Activated T-cell treated with anti-CD3 and anti-CD28 coated beads, Interleukin-2, amount 50 U/mL, for 72 hours (primary cell): ENCODE data around the gene ENTPD5. TPM values are rescaled to one million over a fixed set of nuclear protein-coding genes. Genes with fewer than 3 reads are reported as not detected.
A peak's percentile ranks its signal among the peaks of the same experiment; 100 is the strongest.
"Not testable (repeated sequence)": the region's sequence is repeated elsewhere in the genome, so short reads cannot be mapped to it uniquely, and the experiment has no call there.

Experiments
- ATAC-seq, 2 donors: fragments of 150-1000 bp; cut with Tn5 transposase; replicated peaks in 1 of 2; 2 replicates each; pipeline ENCODE4 v1.10.0; 2021; ENCODE audit warnings: moderate library complexity in 2 of 2, mild to moderate bottlenecking in 1 of 2
- DNase-seq, 2 donors: peaks; one replicate each; pipeline ENCODE4 v3.0.0; 2021 to 2022; ENCODE audit warnings: mixed read lengths in 1 of 2
- H3K27ac Mint-ChIP-seq: one replicate; pipeline ENCODE4 v1.8.0; 2022; ENCODE audit warnings: mild to moderate bottlenecking, moderate library complexity, mixed read lengths
- H3K27me3 Mint-ChIP-seq: one replicate; pipeline ENCODE4 v1.8.0; 2022; ENCODE audit warnings: low read depth, mixed read lengths
- H3K36me3 Mint-ChIP-seq, 2 donors: one replicate each; pipeline ENCODE4 v1.8.0; 2022; ENCODE audit warnings: mixed read lengths in 2 of 2, mild to moderate bottlenecking in 1 of 2; ENCODE audit not compliant: insufficient read depth in 2 of 2
- H3K4me1 Mint-ChIP-seq: one replicate; pipeline ENCODE4 v1.8.0; 2022; ENCODE audit warnings: low read depth, mixed read lengths
- H3K4me3 Mint-ChIP-seq, 2 donors: one replicate each; pipeline ENCODE4 v1.8.0; 2022; ENCODE audit warnings: mild to moderate bottlenecking in 2 of 2, mixed read lengths in 2 of 2, moderate library complexity in 2 of 2
- H3K9me3 Mint-ChIP-seq, 2 donors: one replicate each; pipeline ENCODE4 v1.8.0; 2022; ENCODE audit warnings: mixed read lengths in 2 of 2
- total RNA-seq, 2 donors: library from RNA; stranded (reverse); gene quantifications; one replicate each; pipeline ENCODE4 v1.2.3, GENCODE V29; 2022

Gene ENTPD5
- total RNA-seq, 2 donors from 2014 or later: 10.9 to 11.7 TPM

DNA sequence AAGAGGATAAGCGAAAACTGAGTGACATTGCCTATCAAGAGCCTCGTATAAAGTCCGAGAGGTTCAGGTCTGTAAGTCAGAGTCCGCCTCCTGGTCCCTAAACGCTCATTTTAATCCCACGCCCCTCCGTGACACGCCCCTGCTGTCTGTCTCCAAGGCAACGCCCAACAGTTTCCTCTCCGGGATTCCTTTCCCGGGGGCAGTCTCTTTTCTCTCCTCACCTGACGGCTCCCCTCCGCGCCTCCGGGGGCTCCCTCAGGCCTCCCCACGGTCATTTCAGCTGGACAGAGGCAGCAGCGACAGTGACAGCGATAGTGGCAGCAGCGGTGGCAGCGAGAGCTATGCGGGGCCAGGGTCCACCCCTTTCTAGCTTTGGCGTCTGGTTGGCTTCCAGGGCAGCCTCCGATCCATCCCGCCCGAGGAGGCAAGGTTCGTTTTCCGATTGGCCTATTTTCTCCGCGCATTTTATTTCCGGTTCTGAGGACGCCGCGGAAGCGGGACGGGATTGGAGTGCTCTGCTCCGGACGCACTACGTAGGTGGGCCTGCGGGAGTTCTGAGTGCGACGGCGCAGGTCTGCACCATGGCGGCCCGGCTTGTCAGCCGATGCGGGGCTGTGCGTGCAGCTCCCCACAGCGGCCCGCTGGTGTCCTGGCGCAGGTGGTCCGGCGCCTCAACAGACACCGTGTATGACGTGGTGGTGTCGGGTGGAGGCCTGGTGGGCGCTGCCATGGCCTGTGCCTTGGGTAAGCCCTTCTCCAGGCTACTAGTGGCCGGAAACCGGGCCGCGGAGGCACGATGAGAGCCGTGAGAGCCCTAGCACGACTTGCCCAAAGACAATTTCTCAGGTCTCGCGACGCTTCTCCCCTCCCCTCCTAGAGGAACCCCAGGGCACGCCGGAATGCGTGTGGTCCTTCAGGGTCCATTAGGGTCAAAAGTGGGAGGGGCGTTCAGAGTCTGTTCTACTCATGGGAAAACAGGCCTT is 69.0 kb downstream of the ENTPD5 start, which contains the start of the genes COQ6 and FAM161B:
COQ6 (plus strand) TSS at position 551 of the 983 bp plus-strand sequence; CDS start at position 582, 31 bp downstream.
FAM161B (minus strand) TSS at position 343 of the 983 bp plus-strand sequence; CDS start at position 275, 68 bp downstream.
- no peaks in the 10 kb centered on the region for H3K9me3 Mint-ChIP-seq
- ATAC-seq (peak; percentile 96), DNase-seq (peak; percentile 91 to 96)
- H3K4me3 Mint-ChIP-seq: peak within 1 kb of the TSS; percentile 95 to 98
- peaks cover 11% of the 10 kb centered on the region for H3K4me1 Mint-ChIP-seq
- H3K27me3 Mint-ChIP-seq: no peaks in the 10 kb centered on the region
- H3K27ac Mint-ChIP-seq: peak within 1 kb of the TSS; percentile 92
- no peaks in the 10 kb centered on the region for H3K36me3 Mint-ChIP-seq

DNA sequence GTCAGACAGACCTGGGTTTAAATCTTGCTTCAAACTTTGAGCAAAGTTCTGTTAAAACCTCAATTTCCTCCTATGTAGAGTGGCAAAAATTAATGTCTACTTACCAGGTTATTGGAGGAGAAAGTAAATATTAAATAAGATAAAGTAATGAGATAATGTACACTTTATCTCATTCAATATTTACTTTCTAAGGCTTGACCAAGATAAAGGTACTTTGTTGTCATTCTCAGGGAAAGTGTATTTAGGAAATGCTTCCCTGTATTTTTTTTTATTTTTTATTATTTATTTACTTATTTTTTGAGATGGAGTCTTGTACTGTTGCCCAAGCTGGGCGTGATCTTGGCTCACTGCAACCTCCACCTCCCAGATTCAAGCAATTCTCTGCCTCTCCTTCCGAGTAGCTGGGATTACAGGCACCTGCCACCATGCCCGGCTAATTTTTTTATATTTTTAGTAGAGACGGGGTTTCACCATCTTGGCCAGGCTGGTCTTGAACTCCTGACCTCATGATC is 73.9 kb downstream of the ENTPD5 start:
- Mint-ChIP-seq H3K27me3 (no peaks in the 10 kb centered on the region), H3K9me3 (no peaks in the 10 kb centered on the region), H3K27ac (no peak overlapping the region), H3K36me3 (no peaks in the 10 kb centered on the region), H3K4me3 (no peak overlapping the region), H3K4me1 (no peaks in the 10 kb centered on the region)
- ATAC-seq (no peak), DNase-seq (no peak)

DNA sequence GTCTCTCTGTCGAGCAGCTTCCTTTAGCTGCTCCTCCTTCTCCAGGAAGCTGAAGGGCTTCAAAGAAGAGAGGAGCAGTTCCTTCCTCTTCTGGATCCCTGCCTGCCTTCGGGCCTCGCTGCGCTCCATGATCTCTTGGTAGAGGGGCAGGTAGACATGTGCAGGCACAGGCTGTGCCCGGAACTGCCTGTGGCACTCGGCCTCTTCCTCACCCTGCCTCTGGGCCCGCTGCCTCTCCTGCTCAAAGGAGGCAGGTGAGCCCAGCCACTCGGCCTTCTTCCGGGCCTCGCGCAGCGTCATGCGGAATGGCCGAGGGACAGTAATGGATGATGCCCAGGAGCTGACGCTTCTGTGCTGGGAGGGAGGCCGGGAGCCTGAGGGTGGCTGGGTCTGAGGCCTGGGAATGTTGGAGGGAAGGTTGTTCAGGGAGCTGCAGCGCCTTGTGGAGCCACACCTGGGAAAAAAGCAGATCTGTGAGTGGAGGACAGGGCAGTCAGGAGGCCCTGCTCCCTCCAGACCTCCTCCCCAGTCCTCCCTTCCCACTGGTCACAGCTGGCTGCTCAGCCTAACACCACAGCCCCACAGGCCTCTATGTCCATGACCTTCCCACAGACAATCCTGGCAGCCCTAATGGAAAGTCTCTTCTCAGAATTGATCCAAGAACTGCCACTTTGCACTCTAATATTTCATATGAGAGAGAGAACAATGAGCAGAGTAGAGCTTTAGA is 74.5 kb downstream of the ENTPD5 start:
- H3K27ac Mint-ChIP-seq: no peak overlapping the region

DNA sequence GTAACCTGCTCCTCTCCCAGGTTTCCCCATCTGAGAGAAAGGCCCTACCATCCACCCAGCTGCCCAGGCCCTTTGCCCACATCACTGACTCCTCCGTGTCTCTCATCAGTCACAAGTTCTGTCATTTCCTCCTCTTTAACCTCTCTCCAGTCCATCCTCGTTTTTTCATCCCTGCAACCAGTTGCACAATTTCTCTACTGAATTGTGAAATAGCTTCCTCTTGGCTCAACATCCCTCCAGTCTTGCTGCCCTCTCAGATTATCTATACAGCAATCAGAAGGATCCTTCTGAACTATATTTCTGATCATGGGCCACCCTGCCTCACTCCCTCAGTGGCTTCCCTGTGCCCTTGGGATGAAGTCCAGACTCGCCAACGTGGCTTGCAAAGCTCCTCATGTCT is 76.0 kb downstream of the ENTPD5 start:
- ATAC-seq: no peak
- Mint-ChIP-seq H3K4me3 (no peak overlapping the region), H3K36me3 (no peaks in the 10 kb centered on the region), H3K9me3 (no peaks in the 10 kb centered on the region), H3K4me1 (no peaks in the 10 kb centered on the region), H3K27ac (peak overlapping the region; percentile 1), H3K27me3 (no peaks in the 10 kb centered on the region)
- no peak for DNase-seq

More for the DNA sequence above, 74.5 kb downstream of the ENTPD5 start:
- Mint-ChIP-seq H3K4me1 (no peaks in the 10 kb centered on the region), H3K27me3 (no peaks in the 10 kb centered on the region), H3K4me3 (no peak overlapping the region), H3K36me3 (no peaks in the 10 kb centered on the region), H3K9me3 (no peaks in the 10 kb centered on the region)
- no peak for DNase-seq
- no peak for ATAC-seq

DNA sequence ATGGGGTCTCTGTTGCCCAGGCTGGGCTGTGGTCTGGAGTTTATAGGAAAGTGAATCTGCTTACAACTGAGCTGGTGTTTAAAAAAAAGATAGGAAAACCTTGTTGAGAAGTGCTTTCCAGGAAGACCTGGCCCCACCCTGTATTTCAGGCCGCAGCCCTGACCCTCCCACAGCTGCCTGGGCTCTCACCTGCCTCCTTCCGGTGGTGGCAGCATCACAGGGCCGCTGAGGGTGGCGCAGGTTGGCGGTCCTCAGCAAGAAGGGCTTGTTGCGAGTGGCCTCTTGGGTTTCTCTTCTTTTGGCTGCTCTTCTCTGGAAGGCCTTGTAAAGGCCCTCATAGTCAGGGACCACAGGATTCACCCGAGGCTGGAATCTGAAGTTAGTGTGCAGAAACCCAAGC is 76.9 kb downstream of the ENTPD5 start:
- Mint-ChIP-seq H3K4me1 (no peaks in the 10 kb centered on the region), H3K9me3 (no peaks in the 10 kb centered on the region), H3K4me3 (no peak overlapping the region), H3K36me3 (no peaks in the 10 kb centered on the region), H3K27me3 (no peaks in the 10 kb centered on the region), H3K27ac (no peak overlapping the region)
- no peak for DNase-seq
- ATAC-seq: no peak

DNA sequence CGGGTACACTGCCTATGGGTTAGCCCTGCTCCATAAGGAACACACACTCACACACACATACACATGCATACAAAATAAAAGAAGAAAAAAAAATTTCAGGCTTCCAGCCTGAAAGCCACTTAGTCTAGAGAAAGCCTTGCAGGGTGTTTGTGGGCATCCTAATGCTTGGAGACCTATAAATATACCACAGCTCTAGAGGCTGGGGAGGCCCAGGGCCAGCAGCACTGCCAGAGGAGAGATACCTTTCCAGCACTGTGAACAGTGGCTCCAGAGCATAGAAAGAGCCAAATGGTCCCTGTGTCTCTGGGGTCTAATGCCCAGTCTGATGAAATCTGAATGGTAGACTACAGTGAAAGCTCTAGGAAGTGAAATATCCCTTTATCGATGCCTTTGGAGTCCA is 82.1 kb downstream of the ENTPD5 start:
- Mint-ChIP-seq H3K4me3 (no peak overlapping the region), H3K36me3 (peaks cover 0 to 7% of the 10 kb centered on the region in 2 donors), H3K27ac (peak overlapping the region; percentile 5), H3K4me1 (no peaks in the 10 kb centered on the region), H3K27me3 (no peaks in the 10 kb centered on the region), H3K9me3 (no peaks in the 10 kb centered on the region)
- ATAC-seq: no peak
- no peak for DNase-seq

DNA sequence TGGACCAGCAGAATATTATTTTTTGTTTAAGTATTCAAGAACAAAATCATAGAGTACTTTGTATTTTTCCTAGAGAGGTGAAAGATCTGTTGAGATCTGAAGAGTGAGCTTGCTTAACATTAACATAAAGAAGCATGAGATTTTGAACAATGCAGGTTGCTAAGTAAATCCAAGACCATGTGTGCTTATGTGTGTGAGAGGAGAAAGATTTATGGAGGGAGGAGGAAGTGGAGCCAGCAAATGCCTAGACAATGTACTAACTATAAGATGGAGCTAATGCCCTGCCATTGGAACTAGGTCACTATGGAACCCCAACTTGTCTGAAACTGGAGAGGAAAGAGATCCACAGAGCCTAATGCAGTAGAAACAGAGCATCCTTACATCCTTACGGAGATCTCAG is 82.5 kb downstream of the ENTPD5 start:
- peak overlapping the region; percentile 5 for H3K27ac Mint-ChIP-seq
- no peaks in the 10 kb centered on the region for H3K4me1 Mint-ChIP-seq
- ATAC-seq (no peak), DNase-seq (no peak)
- H3K9me3 Mint-ChIP-seq: no peaks in the 10 kb centered on the region
- H3K27me3 Mint-ChIP-seq: no peaks in the 10 kb centered on the region
- peaks cover 0 to 10% of the 10 kb centered on the region in 2 donors for H3K36me3 Mint-ChIP-seq
- H3K4me3 Mint-ChIP-seq: no peak overlapping the region

DNA sequence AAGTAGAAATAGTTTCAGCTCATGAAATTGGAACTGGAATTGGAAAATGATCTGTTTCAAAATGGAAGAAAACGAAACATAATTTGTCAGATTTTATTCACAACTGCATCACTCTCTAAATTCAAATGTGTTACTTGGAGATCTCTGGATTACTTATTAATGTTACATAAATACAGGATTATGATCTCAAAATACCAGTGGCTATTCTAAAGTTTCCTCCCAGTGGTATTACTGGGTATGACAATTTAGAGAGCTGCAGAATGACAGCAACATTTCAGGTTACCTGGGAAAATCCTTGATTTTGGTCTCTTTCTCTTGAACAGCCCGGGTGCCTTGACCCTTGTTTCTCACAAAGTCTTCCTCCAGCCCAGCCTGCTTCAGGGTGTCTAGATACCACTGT is 83.4 kb downstream of the ENTPD5 start:
- Mint-ChIP-seq H3K27me3 (no peaks in the 10 kb centered on the region), H3K27ac (peak overlapping the region; percentile 37), H3K4me3 (no peak overlapping the region), H3K4me1 (no peaks in the 10 kb centered on the region), H3K36me3 (peaks cover 0 to 13% of the 10 kb centered on the region in 2 donors), H3K9me3 (no peaks in the 10 kb centered on the region)
- DNase-seq (no peak), ATAC-seq (no peak)

DNA sequence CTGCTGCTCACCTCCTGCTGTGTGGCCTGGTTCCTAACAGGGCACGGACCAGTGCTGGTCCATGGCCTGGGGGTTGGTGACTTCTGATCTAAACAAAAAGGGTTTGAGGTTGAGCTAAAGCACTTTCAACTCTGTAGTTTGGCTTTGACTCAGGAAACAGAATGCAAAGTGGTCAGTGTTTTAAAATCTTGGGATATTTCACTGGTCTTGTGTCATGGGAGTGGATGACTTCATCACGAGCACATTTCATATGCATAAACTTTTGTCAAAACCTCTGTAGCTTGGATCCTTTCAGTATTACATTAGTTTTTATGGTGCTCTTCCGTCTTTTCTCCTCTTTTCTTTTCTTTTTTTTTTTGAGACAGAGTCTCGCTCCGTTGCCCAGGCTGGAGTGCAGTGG is 94.8 kb downstream of the ENTPD5 start:
- H3K4me1 Mint-ChIP-seq: no peaks in the 10 kb centered on the region
- no peak overlapping the region for H3K4me3 Mint-ChIP-seq
- H3K27ac Mint-ChIP-seq: peak overlapping the region; percentile 27
- no peaks in the 10 kb centered on the region for H3K9me3 Mint-ChIP-seq
- no peaks in the 10 kb centered on the region for H3K27me3 Mint-ChIP-seq
- ATAC-seq (no peak), DNase-seq (no peak)
- H3K36me3 Mint-ChIP-seq: peaks cover 8 to 53% of the 10 kb centered on the region in 2 donors

DNA sequence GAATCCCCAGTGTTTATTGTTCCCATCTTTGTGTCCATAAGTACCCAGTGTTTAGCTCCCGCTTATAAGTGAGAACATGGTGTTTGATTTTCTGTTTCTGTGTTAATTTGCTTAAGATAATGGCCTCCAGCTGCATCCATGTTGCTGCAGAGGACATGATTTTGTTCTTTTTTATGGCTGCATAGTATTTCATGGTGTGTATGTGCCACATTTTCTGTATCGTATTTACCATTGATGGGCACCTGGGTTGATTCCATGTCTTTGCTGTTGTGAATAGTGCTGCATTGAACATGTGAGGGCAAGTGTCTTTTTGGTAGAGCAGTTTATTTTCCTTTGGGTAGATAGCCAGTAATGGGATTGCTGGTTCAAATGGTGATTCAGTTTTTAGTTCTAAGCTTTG is 99.6 kb downstream of the ENTPD5 start:
- DNase-seq, H3K4me1 Mint-ChIP-seq, H3K4me3 Mint-ChIP-seq, H3K9me3 Mint-ChIP-seq, H3K27ac Mint-ChIP-seq, ATAC-seq, H3K27me3 Mint-ChIP-seq: not testable (repeated sequence)
- H3K36me3 Mint-ChIP-seq: peaks cover 5 to 30% of the 10 kb centered on the region in 2 donors

DNA sequence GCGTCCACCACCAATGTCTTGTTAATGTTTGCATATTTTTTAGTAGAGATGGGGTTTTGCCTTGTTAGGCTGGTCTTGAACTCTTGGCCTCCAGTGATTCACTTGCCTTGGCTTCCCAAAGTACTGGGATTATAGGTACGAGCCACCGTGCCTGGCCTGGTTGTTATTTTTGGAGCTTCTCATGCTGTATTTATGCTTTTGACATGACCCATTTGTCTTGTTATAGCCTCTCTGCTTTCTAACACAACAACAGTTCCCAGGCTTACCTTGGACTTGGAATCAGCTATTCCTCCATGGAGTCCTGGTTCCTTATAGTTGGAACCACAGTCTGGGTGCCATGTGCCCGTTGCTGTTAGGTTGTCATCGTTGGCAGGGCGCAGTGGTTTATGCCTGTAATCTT is 102.8 kb downstream of the ENTPD5 start:
- Mint-ChIP-seq H3K27ac (no peak overlapping the region), H3K4me3 (no peak overlapping the region), H3K4me1 (no peaks in the 10 kb centered on the region), H3K36me3 (peaks cover 13 to 34% of the 10 kb centered on the region in 2 donors), H3K9me3 (no peaks in the 10 kb centered on the region), H3K27me3 (no peaks in the 10 kb centered on the region)
- DNase-seq: no peak
- no peak for ATAC-seq

DNA sequence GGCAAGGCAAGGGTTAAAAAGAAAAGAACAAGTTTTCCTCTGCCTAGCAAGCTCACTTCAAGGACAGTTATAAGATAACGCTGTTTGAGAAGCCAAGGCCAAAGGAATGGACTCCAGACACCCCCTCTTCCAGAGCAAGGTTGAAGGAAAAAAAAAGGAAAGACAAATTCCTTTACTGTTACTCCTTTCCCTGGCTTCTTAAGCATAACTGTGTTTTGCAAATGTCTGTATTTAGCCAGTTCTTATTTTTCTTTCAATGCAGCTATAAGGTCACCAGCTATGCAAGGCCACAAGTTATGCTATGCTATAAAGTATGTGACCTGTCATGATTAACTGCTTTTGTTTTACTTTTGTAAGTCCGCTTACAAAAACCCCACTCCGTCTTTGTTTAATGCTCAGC is 105.8 kb downstream of the ENTPD5 start:
- ATAC-seq (no peak), DNase-seq (no peak)
- no peaks in the 10 kb centered on the region for H3K4me1 Mint-ChIP-seq
- H3K9me3 Mint-ChIP-seq: no peaks in the 10 kb centered on the region
- H3K36me3 Mint-ChIP-seq: peaks cover 24 to 55% of the 10 kb centered on the region in 2 donors
- no peak overlapping the region for H3K27ac Mint-ChIP-seq
- no peak overlapping the region for H3K4me3 Mint-ChIP-seq
- H3K27me3 Mint-ChIP-seq: no peaks in the 10 kb centered on the region

DNA sequence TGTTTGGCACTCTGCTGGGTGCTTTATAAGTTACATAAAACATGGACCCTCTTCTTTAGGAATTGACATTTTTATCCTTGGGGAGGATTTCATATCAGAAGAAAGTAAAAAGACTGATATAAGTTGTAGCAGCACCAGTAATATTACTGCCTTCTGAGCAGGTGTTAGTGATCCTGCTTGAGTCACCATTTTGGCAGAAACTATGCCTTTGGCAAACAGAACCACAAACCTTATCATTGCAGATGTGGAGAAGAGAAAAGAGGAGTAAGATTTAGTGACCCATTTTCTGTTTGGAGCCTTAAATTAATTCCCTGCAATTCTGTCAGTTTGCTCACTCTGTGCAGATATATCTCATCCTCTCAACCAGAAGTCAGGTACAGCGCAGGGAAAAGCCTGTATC is 109.4 kb downstream of the ENTPD5 start:
- no peaks in the 10 kb centered on the region for H3K27me3 Mint-ChIP-seq
- H3K9me3 Mint-ChIP-seq: no peaks in the 10 kb centered on the region
- peaks cover 23 to 67% of the 10 kb centered on the region in 2 donors for H3K36me3 Mint-ChIP-seq
- H3K4me1 Mint-ChIP-seq: no peaks in the 10 kb centered on the region
- no peak overlapping the region for H3K4me3 Mint-ChIP-seq
- ATAC-seq: no peak
- H3K27ac Mint-ChIP-seq: peak overlapping the region; percentile 83
- DNase-seq: no peak
